ENCODE data around the gene NBAS.

- TF ChIP-seq POLR2A (IDR thresholded peaks at IDR 0.05; ENCODE audit: low read depth, low read length) (no peak), POLR2AphosphoS5 (IDR thresholded peaks at IDR 0.05; ENCODE audit: low read depth, low read length) (no peak)
Observed at GRCh38 chr2:15275346-15275745, 285.8 kb downstream of the NBAS start.

All from GM12892 (cell line).